ENCODE measurements around the gene TIGD6. TPM values are rescaled to one million over a fixed set of nuclear protein-coding genes. Genes with fewer than 3 reads are reported as not detected.
A peak's percentile ranks its signal among the peaks of the same experiment; 100 is the strongest.

The TIGD6 gene
- 1 to 10 TPM; 1.6 to 2.3 TPM for total RNA-seq

- Histone ChIP-seq H3K36me3 (peaks cover 17% of the 10 kb centered on the region), H3K4me1 (peaks cover 0 to 40% of the 10 kb centered on the region in 2 donors), H3K4me3 (peak within 1 kb of the TSS; percentile 73 to 93), H3K9me3 (no peaks in the 10 kb centered on the region), H3K27ac (peak within 1 kb of the TSS; percentile 84 to 92), H3K27me3 (no peaks in the 10 kb centered on the region)
- no peak for TF ChIP-seq CTCF (IDR thresholded peaks at IDR 0.05)
- peak; percentile 94 for DNase-seq (ENCODE audit: low spot score)
Observed at GRCh38 chr5:150000256-150000989, at the start of gene TIGD6, which contains the start of gene HMGXB3. TIGD6 (minus strand) TSS chr5:150000654; CDS start chr5:149996348, 4,306 bp downstream. HMGXB3 (plus strand) TSS chr5:150000739; CDS start chr5:150004853, 4,114 bp downstream.

GRCh38 chr5:150046031-150046430 is 45.6 kb upstream of the TIGD6 start:
- no peak for DNase-seq (ENCODE audit: low spot score)
- Histone ChIP-seq H3K36me3 (peaks cover 87% of the 10 kb centered on the region), H3K27me3 (no peaks in the 10 kb centered on the region), H3K9me3 (no peaks in the 10 kb centered on the region), H3K4me3 (no peak overlapping the region), H3K27ac (no peak overlapping the region), H3K4me1 (peaks cover 0 to 36% of the 10 kb centered on the region in 2 donors)
- no peak for TF ChIP-seq CTCF (IDR thresholded peaks at IDR 0.05)

GRCh38 chr5:150045549-150045948 is 45.1 kb upstream of the TIGD6 start:
- Histone ChIP-seq H3K27ac (no peak overlapping the region), H3K36me3 (peaks cover 87% of the 10 kb centered on the region), H3K9me3 (no peaks in the 10 kb centered on the region), H3K4me3 (no peak overlapping the region), H3K27me3 (no peaks in the 10 kb centered on the region), H3K4me1 (peaks cover 0 to 36% of the 10 kb centered on the region in 2 donors)
- no peak for TF ChIP-seq CTCF (IDR thresholded peaks at IDR 0.05)
- no peak for DNase-seq (ENCODE audit: low spot score)

GRCh38 chr5:150044712-150045111 is 44.3 kb upstream of the TIGD6 start:
- no peak for DNase-seq (ENCODE audit: low spot score)
- Histone ChIP-seq H3K27me3 (no peaks in the 10 kb centered on the region), H3K27ac (peak overlapping the region in 1 of 2 donors; percentile 38), H3K9me3 (no peaks in the 10 kb centered on the region), H3K4me1 (peaks cover 0 to 36% of the 10 kb centered on the region in 2 donors), H3K36me3 (peaks cover 87% of the 10 kb centered on the region), H3K4me3 (no peak overlapping the region)
- TF ChIP-seq CTCF (IDR thresholded peaks at IDR 0.05), result no peak

- Histone ChIP-seq H3K36me3 (peaks cover 83% of the 10 kb centered on the region), H3K9me3 (no peaks in the 10 kb centered on the region), H3K4me1 (peaks cover 0 to 36% of the 10 kb centered on the region in 2 donors), H3K27me3 (no peaks in the 10 kb centered on the region), H3K27ac (peak overlapping the region in 1 of 2 donors; percentile 38), H3K4me3 (no peak overlapping the region)
- TF ChIP-seq CTCF (IDR thresholded peaks at IDR 0.05), result no peak
- DNase-seq (ENCODE audit: low spot score), result no peak
Observed at GRCh38 chr5:150044329-150044681, 43.9 kb upstream of the TIGD6 start.
